K562 (cell line): ENCODE results near the gene NUAK2.

Experiments used
- BMI1 ChIP-seq: fragments of 150-350 bp; IDR thresholded peaks from 2 replicates; pipeline ENCODE4 v1.6.1; 2014; ENCODE audit warnings: low read length
- RNF2 ChIP-seq: sonication (generic); IDR thresholded peaks from 2 replicates; pipeline ENCODE4 v1.6.1; 2016
- TEAD4 ChIP-seq, 2 experiments: sonication (generic) in 1 of 2; formaldehyde crosslinking in 1 of 2; IDR thresholded peaks; 2 replicates each; pipeline versions ENCODE4 v1.6.1 to v1.8.0; 2012 to 2022; ENCODE audit warnings: borderline replicate concordance in 1 of 2, inconsistent platforms in 1 of 2, low read length in 1 of 2, mild to moderate bottlenecking in 1 of 2, missing genetic modification reagents in 1 of 2
- ZNF644 ChIP-seq: fragments of 200-800 bp; sonication (Bioruptor generic); IDR thresholded peaks from 2 replicates; pipeline ENCODE4 v1.6.1; 2016; ENCODE audit warnings: low read depth, missing genetic modification characterization, missing compliant biosample characterization
- TF ChIP-seq, protein P1 (sequence below), 3 experiments: IDR thresholded peaks in 2 of 3; conservative IDR thresholded peaks in 1 of 3; 2 replicates each; pipeline ENCODE4 v1.5.1; 2011 to 2012; ENCODE audit warnings: low read length in 3 of 3, mild to moderate bottlenecking in 3 of 3, control low read depth in 2 of 3, improper control_type of control experiment in 1 of 3, inconsistent platforms in 1 of 3, low read depth in 1 of 3, mixed read lengths in 1 of 3, moderate library complexity in 1 of 3; ENCODE audit not compliant: insufficient read depth in 2 of 3
- TF ChIP-seq, protein P2 (sequence below): sonication (generic); formaldehyde crosslinking; IDR thresholded peaks from 2 replicates; pipeline ENCODE4 v1.5.0; 2020; ENCODE audit warnings: missing genetic modification reagents
- TF ChIP-seq, protein P3 (sequence below): fragments of 250-450 bp; sonication (Bioruptor Pico); IDR thresholded peaks from 2 replicates; pipeline ENCODE4 v1.5.0; 2020; ENCODE audit warnings: mild to moderate bottlenecking
- TF ChIP-seq, protein P4 (sequence below): sonication (generic); formaldehyde crosslinking; IDR thresholded peaks from 2 replicates; pipeline ENCODE4 v1.8.1; 2023; ENCODE audit warnings: mild to moderate bottlenecking, missing genetic modification reagents
- TF ChIP-seq, protein P5 (sequence below): IDR thresholded peaks from 3 replicates; pipeline ENCODE4 v1.6.1; 2011; ENCODE audit warnings: borderline replicate concordance, mild to moderate bottlenecking; ENCODE audit not compliant: insufficient read length, insufficient read depth
- TF ChIP-seq, protein P6 (sequence below), 2 experiments: fragments of 450-650 bp in 1 of 2; IDR thresholded peaks; 2 replicates each; pipeline ENCODE4 v1.6.1; 2011 to 2017; ENCODE audit warnings: low read depth in 2 of 2, antibody characterized with exemption in 1 of 2, borderline replicate concordance in 1 of 2, low read length in 1 of 2, mild to moderate bottlenecking in 1 of 2, mixed read lengths in 1 of 2; ENCODE audit not compliant: control insufficient read depth in 1 of 2

DNA sequence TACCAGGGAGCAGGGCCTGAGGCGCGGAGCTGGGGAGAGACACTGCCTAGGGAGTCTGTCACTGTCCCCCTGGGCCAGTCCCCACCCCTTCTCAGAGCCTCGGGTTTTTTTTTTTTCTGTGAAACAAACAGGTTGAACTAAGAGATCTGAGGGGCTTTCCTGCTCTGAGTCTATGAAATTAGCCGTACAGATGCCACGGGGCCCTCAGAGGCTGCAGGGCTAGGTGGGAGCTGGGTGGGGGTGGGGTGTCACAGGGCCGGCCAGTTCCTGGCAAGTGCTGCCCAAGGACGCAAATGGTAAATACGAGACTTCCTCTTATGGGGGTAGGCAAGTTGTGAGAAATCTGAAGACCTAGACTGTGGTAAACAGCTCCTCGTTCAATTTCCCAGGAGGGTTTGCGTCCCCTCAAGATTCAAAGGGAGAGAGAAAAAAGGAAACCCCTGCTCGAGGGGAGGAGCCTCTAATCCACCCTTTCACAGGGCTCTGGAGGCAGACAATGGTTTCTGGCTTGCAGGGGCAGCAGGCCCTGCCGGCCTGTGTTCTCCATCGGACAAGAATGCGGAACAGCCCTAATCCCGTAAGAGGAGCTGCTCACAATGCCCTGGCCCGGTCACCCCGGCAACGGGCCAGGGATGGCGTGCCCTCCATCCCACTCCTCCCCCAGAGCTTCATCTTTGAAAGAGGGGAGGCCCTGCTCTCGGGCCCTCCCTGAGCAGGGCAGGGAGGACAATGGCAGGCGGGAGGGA is 7.8 kb downstream of the NUAK2 start:
- no peak for TF ChIP-seq TEAD4 (IDR thresholded peaks at IDR 0.05; ENCODE audit: low read length)
- TF ChIP-seq TEAD4 (CRISPR knock-in tag; IDR thresholded peaks at IDR 0.05; ENCODE audit: borderline replicate concordance): no peak
- TF ChIP-seq, protein P1, sequence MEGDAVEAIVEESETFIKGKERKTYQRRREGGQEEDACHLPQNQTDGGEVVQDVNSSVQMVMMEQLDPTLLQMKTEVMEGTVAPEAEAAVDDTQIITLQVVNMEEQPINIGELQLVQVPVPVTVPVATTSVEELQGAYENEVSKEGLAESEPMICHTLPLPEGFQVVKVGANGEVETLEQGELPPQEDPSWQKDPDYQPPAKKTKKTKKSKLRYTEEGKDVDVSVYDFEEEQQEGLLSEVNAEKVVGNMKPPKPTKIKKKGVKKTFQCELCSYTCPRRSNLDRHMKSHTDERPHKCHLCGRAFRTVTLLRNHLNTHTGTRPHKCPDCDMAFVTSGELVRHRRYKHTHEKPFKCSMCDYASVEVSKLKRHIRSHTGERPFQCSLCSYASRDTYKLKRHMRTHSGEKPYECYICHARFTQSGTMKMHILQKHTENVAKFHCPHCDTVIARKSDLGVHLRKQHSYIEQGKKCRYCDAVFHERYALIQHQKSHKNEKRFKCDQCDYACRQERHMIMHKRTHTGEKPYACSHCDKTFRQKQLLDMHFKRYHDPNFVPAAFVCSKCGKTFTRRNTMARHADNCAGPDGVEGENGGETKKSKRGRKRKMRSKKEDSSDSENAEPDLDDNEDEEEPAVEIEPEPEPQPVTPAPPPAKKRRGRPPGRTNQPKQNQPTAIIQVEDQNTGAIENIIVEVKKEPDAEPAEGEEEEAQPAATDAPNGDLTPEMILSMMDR (IDR thresholded peaks at IDR 0.05 in 2 of 3, conservative IDR thresholded peaks at IDR 0.05 in 1 of 3; ENCODE audit: insufficient read depth in 2 of 3, low read depth in 1 of 3, low read length in 3 of 3): no peak
- TF ChIP-seq, protein P2, sequence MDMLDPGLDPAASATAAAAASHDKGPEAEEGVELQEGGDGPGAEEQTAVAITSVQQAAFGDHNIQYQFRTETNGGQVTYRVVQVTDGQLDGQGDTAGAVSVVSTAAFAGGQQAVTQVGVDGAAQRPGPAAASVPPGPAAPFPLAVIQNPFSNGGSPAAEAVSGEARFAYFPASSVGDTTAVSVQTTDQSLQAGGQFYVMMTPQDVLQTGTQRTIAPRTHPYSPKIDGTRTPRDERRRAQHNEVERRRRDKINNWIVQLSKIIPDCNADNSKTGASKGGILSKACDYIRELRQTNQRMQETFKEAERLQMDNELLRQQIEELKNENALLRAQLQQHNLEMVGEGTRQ: no peak
- TF ChIP-seq, protein P3, sequence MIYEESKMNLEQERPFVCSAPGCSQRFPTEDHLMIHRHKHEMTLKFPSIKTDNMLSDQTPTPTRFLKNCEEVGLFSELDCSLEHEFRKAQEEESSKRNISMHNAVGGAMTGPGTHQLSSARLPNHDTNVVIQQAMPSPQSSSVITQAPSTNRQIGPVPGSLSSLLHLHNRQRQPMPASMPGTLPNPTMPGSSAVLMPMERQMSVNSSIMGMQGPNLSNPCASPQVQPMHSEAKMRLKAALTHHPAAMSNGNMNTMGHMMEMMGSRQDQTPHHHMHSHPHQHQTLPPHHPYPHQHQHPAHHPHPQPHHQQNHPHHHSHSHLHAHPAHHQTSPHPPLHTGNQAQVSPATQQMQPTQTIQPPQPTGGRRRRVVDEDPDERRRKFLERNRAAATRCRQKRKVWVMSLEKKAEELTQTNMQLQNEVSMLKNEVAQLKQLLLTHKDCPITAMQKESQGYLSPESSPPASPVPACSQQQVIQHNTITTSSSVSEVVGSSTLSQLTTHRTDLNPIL: no peak
- no peak for TF ChIP-seq ZNF644 (tag)
- TF ChIP-seq, protein P4, sequence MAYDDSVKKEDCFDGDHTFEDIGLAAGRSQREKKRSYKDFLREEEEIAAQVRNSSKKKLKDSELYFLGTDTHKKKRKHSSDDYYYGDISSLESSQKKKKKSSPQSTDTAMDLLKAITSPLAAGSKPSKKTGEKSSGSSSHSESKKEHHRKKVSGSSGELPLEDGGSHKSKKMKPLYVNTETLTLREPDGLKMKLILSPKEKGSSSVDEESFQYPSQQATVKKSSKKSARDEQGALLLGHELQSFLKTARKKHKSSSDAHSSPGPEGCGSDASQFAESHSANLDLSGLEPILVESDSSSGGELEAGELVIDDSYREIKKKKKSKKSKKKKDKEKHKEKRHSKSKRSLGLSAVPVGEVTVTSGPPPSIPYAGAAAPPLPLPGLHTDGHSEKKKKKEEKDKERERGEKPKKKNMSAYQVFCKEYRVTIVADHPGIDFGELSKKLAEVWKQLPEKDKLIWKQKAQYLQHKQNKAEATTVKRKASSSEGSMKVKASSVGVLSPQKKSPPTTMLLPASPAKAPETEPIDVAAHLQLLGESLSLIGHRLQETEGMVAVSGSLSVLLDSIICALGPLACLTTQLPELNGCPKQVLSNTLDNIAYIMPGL (CRISPR knock-in tag): no peak
- TF ChIP-seq, protein P5, sequence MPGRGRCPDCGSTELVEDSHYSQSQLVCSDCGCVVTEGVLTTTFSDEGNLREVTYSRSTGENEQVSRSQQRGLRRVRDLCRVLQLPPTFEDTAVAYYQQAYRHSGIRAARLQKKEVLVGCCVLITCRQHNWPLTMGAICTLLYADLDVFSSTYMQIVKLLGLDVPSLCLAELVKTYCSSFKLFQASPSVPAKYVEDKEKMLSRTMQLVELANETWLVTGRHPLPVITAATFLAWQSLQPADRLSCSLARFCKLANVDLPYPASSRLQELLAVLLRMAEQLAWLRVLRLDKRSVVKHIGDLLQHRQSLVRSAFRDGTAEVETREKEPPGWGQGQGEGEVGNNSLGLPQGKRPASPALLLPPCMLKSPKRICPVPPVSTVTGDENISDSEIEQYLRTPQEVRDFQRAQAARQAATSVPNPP: no peak
- TF ChIP-seq, protein P6, sequence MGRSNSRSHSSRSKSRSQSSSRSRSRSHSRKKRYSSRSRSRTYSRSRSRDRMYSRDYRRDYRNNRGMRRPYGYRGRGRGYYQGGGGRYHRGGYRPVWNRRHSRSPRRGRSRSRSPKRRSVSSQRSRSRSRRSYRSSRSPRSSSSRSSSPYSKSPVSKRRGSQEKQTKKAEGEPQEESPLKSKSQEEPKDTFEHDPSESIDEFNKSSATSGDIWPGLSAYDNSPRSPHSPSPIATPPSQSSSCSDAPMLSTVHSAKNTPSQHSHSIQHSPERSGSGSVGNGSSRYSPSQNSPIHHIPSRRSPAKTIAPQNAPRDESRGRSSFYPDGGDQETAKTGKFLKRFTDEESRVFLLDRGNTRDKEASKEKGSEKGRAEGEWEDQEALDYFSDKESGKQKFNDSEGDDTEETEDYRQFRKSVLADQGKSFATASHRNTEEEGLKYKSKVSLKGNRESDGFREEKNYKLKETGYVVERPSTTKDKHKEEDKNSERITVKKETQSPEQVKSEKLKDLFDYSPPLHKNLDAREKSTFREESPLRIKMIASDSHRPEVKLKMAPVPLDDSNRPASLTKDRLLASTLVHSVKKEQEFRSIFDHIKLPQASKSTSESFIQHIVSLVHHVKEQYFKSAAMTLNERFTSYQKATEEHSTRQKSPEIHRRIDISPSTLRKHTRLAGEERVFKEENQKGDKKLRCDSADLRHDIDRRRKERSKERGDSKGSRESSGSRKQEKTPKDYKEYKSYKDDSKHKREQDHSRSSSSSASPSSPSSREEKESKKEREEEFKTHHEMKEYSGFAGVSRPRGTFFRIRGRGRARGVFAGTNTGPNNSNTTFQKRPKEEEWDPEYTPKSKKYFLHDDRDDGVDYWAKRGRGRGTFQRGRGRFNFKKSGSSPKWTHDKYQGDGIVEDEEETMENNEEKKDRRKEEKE (IDR thresholded peaks at IDR 0.05; ENCODE audit: borderline replicate concordance in 1 of 2, control insufficient read depth in 1 of 2, low read depth in 2 of 2, low read length in 1 of 2): no peak
- no peak for TF ChIP-seq BMI1
- TF ChIP-seq RNF2: no peak
